Measurements from ENCODE around the gene TBL3. TPM values are rescaled to one million over a fixed set of nuclear protein-coding genes. Genes with fewer than 3 reads are reported as not detected.

TBL3 gene
- total and polyA plus RNA-seq, 9 donors, result 23.9 to 32.9 (median 30.5) TPM

- H3K4me1 ChIP-seq (ENCODE audit: control insufficient read depth, insufficient read depth, low read length), result peaks cover 61% of the 10 kb centered on the region
- DNase-seq, result peak; percentile 40
Observed at GRCh38 chr16:2027024-2028010, 55.5 kb downstream of the TBL3 start.

GRCh38 chr16:2028146-2028545 is 56.3 kb downstream of the TBL3 start:
- DNase-seq, result no peak
- Histone ChIP-seq H3K36me3 (ENCODE audit: control insufficient read depth, insufficient read depth, low read length) (peaks cover 8% of the 10 kb centered on the region), H3K4me1 (ENCODE audit: control insufficient read depth, insufficient read depth, low read length) (peaks cover 63% of the 10 kb centered on the region), H3K27me3 (ENCODE audit: control insufficient read depth, insufficient read depth, low read length) (peaks cover 6% of the 10 kb centered on the region), H3K9me3 (replicated peaks; ENCODE audit: control insufficient read depth, low read depth, low read length) (no peaks in the 10 kb centered on the region), H3K4me3 (ENCODE audit: low read length) (peak overlapping the region; percentile 50), H3K27ac (ENCODE audit: low read length) (no peak overlapping the region)
- 57% methylated on average over 3 of the region's 3 CpGs for WGBS (ENCODE audit: insufficient coverage)

More at GRCh38 chr16:2027024-2028010, 55.5 kb downstream of the TBL3 start:
- H3K9me3 ChIP-seq (replicated peaks; ENCODE audit: control insufficient read depth, low read depth, low read length), result no peaks in the 10 kb centered on the region
- H3K4me3 ChIP-seq (ENCODE audit: low read length), result peak overlapping the region; percentile 50
- peaks cover 8% of the 10 kb centered on the region for H3K36me3 ChIP-seq (ENCODE audit: control insufficient read depth, insufficient read depth, low read length)
- 3% methylated on average over 67 of the region's 76 CpGs for WGBS (ENCODE audit: insufficient coverage)
- no peak overlapping the region for H3K27ac ChIP-seq (ENCODE audit: low read length)
- H3K27me3 ChIP-seq (ENCODE audit: control insufficient read depth, insufficient read depth, low read length), result peaks cover 6% of the 10 kb centered on the region

- Histone ChIP-seq H3K27ac (ENCODE audit: low read length) (no peak overlapping the region), H3K27me3 (ENCODE audit: control insufficient read depth, insufficient read depth, low read length) (peaks cover 6% of the 10 kb centered on the region), H3K4me1 (ENCODE audit: control insufficient read depth, insufficient read depth, low read length) (peaks cover 63% of the 10 kb centered on the region), H3K9me3 (replicated peaks; ENCODE audit: control insufficient read depth, low read depth, low read length) (no peaks in the 10 kb centered on the region), H3K36me3 (ENCODE audit: control insufficient read depth, insufficient read depth, low read length) (peaks cover 8% of the 10 kb centered on the region), H3K4me3 (ENCODE audit: low read length) (peak overlapping the region; percentile 50)
- WGBS (ENCODE audit: insufficient coverage), result 79% methylated on average over 14 of the region's 18 CpGs
- no peak for DNase-seq
Observed at GRCh38 chr16:2028620-2029220, 56.9 kb downstream of the TBL3 start.

GRCh38 chr16:2029350-2029749 is 57.5 kb downstream of the TBL3 start:
- 76% methylated on average over 21 of the region's 22 CpGs for WGBS (ENCODE audit: insufficient coverage)
- peaks cover 62% of the 10 kb centered on the region for H3K4me1 ChIP-seq (ENCODE audit: control insufficient read depth, insufficient read depth, low read length)
- H3K27me3 ChIP-seq (ENCODE audit: control insufficient read depth, insufficient read depth, low read length), result peaks cover 6% of the 10 kb centered on the region
- H3K27ac ChIP-seq (ENCODE audit: low read length), result no peak overlapping the region
- DNase-seq, result no peak
- no peak overlapping the region for H3K4me3 ChIP-seq (ENCODE audit: low read length)
- H3K9me3 ChIP-seq (replicated peaks; ENCODE audit: control insufficient read depth, low read depth, low read length), result no peaks in the 10 kb centered on the region
- H3K36me3 ChIP-seq (ENCODE audit: control insufficient read depth, insufficient read depth, low read length), result peaks cover 8% of the 10 kb centered on the region

GRCh38 chr16:2030036-2030435 is 58.2 kb downstream of the TBL3 start:
- H3K27ac ChIP-seq (ENCODE audit: low read length), result no peak overlapping the region
- peaks cover 6% of the 10 kb centered on the region for H3K27me3 ChIP-seq (ENCODE audit: control insufficient read depth, insufficient read depth, low read length)
- H3K36me3 ChIP-seq (ENCODE audit: control insufficient read depth, insufficient read depth, low read length), result peaks cover 8% of the 10 kb centered on the region
- WGBS (ENCODE audit: insufficient coverage), result 88% methylated on average over 8 of the region's 11 CpGs
- no peak for DNase-seq
- H3K9me3 ChIP-seq (replicated peaks; ENCODE audit: control insufficient read depth, low read depth, low read length), result no peaks in the 10 kb centered on the region
- peaks cover 67% of the 10 kb centered on the region for H3K4me1 ChIP-seq (ENCODE audit: control insufficient read depth, insufficient read depth, low read length)
- H3K4me3 ChIP-seq (ENCODE audit: low read length), result no peak overlapping the region

GRCh38 chr16:2031081-2031577 is 59.3 kb downstream of the TBL3 start:
- Histone ChIP-seq H3K9me3 (replicated peaks; ENCODE audit: control insufficient read depth, low read depth, low read length) (no peaks in the 10 kb centered on the region), H3K4me3 (ENCODE audit: low read length) (no peak overlapping the region), H3K27me3 (ENCODE audit: control insufficient read depth, insufficient read depth, low read length) (peaks cover 4% of the 10 kb centered on the region), H3K27ac (ENCODE audit: low read length) (peak overlapping the region; percentile 42), H3K4me1 (ENCODE audit: control insufficient read depth, insufficient read depth, low read length) (peaks cover 69% of the 10 kb centered on the region), H3K36me3 (ENCODE audit: control insufficient read depth, insufficient read depth, low read length) (peaks cover 8% of the 10 kb centered on the region)
- peak; percentile 33 for DNase-seq
- WGBS (ENCODE audit: insufficient coverage), result 70% methylated on average over 10 of the region's 11 CpGs

Other genes starting within 250 kb of the TBL3 start
- 35.2 TPM for gene NME3, start 200.5 kb upstream of the TBL3 start, total RNA-seq
- 10 to 100 TPM; 22.2 to 31.9 (median 26.9) TPM for gene NME3, start 200.5 kb upstream of the TBL3 start, polyA plus RNA-seq (ENCODE audit: insufficient read depth in 1 of 8, insufficient read length in 8 of 8, low replicate concordance in 1 of 8)
- 7.2 TPM for gene EME2, start 199.2 kb upstream of the TBL3 start, total RNA-seq
- gene EME2, start 199.2 kb upstream of the TBL3 start, polyA plus RNA-seq (ENCODE audit: insufficient read depth in 1 of 8, insufficient read length in 8 of 8, low replicate concordance in 1 of 8), result 1 to 10 TPM; 4.0 to 9.7 (median 6.7) TPM
- gene MRPS34, start 198.9 kb upstream of the TBL3 start, total RNA-seq, result 45.7 TPM
- 10 to 100 TPM; 44.7 to 57.8 (median 52.2) TPM for gene MRPS34, start 198.9 kb upstream of the TBL3 start, polyA plus RNA-seq (ENCODE audit: insufficient read depth in 1 of 8, insufficient read length in 8 of 8, low replicate concordance in 1 of 8)
- 34.2 TPM for gene SPSB3, start 189.5 kb upstream of the TBL3 start, total RNA-seq
- gene SPSB3, start 189.5 kb upstream of the TBL3 start, polyA plus RNA-seq (ENCODE audit: insufficient read depth in 1 of 8, insufficient read length in 8 of 8, low replicate concordance in 1 of 8), result 10 to 100 TPM; 21.0 to 35.1 (median 24.5) TPM
- gene NUBP2, start 189.1 kb upstream of the TBL3 start, total RNA-seq, result 58.0 TPM
- gene NUBP2, start 189.1 kb upstream of the TBL3 start, polyA plus RNA-seq (ENCODE audit: insufficient read depth in 1 of 8, insufficient read length in 8 of 8, low replicate concordance in 1 of 8), result 10 to 100 TPM; 40.6 to 59.7 (median 47.7) TPM
- gene IGFALS, start 178.3 kb upstream of the TBL3 start, total RNA-seq, result 0.22 TPM
- 1 to 10 TPM in 1 of 8 donors, under 1 TPM in 7; 0.11 to 1.1 (median 0.28) TPM for gene IGFALS, start 178.3 kb upstream of the TBL3 start, polyA plus RNA-seq (ENCODE audit: insufficient read depth in 1 of 8, insufficient read length in 8 of 8, low replicate concordance in 1 of 8)
- 36.1 TPM for gene HAGH, start 145.2 kb upstream of the TBL3 start, total RNA-seq
- gene HAGH, start 145.2 kb upstream of the TBL3 start, polyA plus RNA-seq (ENCODE audit: insufficient read depth in 1 of 8, insufficient read length in 8 of 8, low replicate concordance in 1 of 8), result 10 to 100 TPM; 34.6 to 48.6 (median 39.5) TPM
- gene FAHD1, start 144.8 kb upstream of the TBL3 start, total RNA-seq, result 27.7 TPM
- 10 to 100 TPM; 19.7 to 25.6 (median 21.9) TPM for gene FAHD1, start 144.8 kb upstream of the TBL3 start, polyA plus RNA-seq (ENCODE audit: insufficient read depth in 1 of 8, insufficient read length in 8 of 8, low replicate concordance in 1 of 8)
- not detected for gene MEIOB, start 99.9 kb upstream of the TBL3 start, total RNA-seq
- gene MEIOB, start 99.9 kb upstream of the TBL3 start, polyA plus RNA-seq (ENCODE audit: insufficient read depth in 1 of 8, insufficient read length in 8 of 8, low replicate concordance in 1 of 8), result under 1 TPM in 7 of 8 donors, not detected in 1; 0.22 to 0.87 (median 0.55) TPM
- not detected for gene HS3ST6, start 53.6 kb upstream of the TBL3 start, total RNA-seq
- gene HS3ST6, start 53.6 kb upstream of the TBL3 start, polyA plus RNA-seq (ENCODE audit: insufficient read depth in 1 of 8, insufficient read length in 8 of 8, low replicate concordance in 1 of 8), result 1 to 10 TPM in 1 of 8 donors, not detected in 7; 1.7 TPM
- 16.3 TPM for gene MSRB1, start 28.9 kb upstream of the TBL3 start, total RNA-seq
- gene MSRB1, start 28.9 kb upstream of the TBL3 start, polyA plus RNA-seq (ENCODE audit: insufficient read depth in 1 of 8, insufficient read length in 8 of 8, low replicate concordance in 1 of 8), result 10 to 100 TPM; 24.2 to 40.7 (median 29.1) TPM
- 43.0 TPM for gene RPL3L, start 17.4 kb upstream of the TBL3 start, total RNA-seq
- 10 to 100 TPM; 11.9 to 63.0 (median 33.4) TPM for gene RPL3L, start 17.4 kb upstream of the TBL3 start, polyA plus RNA-seq (ENCODE audit: insufficient read depth in 1 of 8, insufficient read length in 8 of 8, low replicate concordance in 1 of 8)
- 142 TPM for gene NDUFB10, start 12.5 kb upstream of the TBL3 start, total RNA-seq
- gene NDUFB10, start 12.5 kb upstream of the TBL3 start, polyA plus RNA-seq (ENCODE audit: insufficient read depth in 1 of 8, insufficient read length in 8 of 8, low replicate concordance in 1 of 8), result 100 to 1,000 TPM in 7 of 8 donors, 10 to 100 TPM in 1; 95.4 to 162 (median 128) TPM
- gene RPS2, start 7.2 kb upstream of the TBL3 start, total RNA-seq, result 2,334 TPM
- gene RPS2, start 7.2 kb upstream of the TBL3 start, polyA plus RNA-seq (ENCODE audit: insufficient read depth in 1 of 8, insufficient read length in 8 of 8, low replicate concordance in 1 of 8), result 1,000 to 10,000 TPM; 3,011 to 3,712 (median 3,485) TPM
- not detected for gene RNF151, start 5.2 kb upstream of the TBL3 start, total RNA-seq
- not detected for gene RNF151, start 5.2 kb upstream of the TBL3 start, polyA plus RNA-seq (ENCODE audit: insufficient read depth in 1 of 8, insufficient read length in 8 of 8, low replicate concordance in 1 of 8)
- 0.89 TPM for gene NOXO1, start 9.4 kb downstream of the TBL3 start, total RNA-seq
- 1 to 10 TPM in 4 of 8 donors, under 1 TPM in 4; 0.29 to 1.7 (median 0.98) TPM for gene NOXO1, start 9.4 kb downstream of the TBL3 start, polyA plus RNA-seq (ENCODE audit: insufficient read depth in 1 of 8, insufficient read length in 8 of 8, low replicate concordance in 1 of 8)
- gene GFER, start 12.1 kb downstream of the TBL3 start, total RNA-seq, result 18.3 TPM
- 10 to 100 TPM; 14.7 to 23.8 (median 17.8) TPM for gene GFER, start 12.1 kb downstream of the TBL3 start, polyA plus RNA-seq (ENCODE audit: insufficient read depth in 1 of 8, insufficient read length in 8 of 8, low replicate concordance in 1 of 8)
- gene SYNGR3, start 17.9 kb downstream of the TBL3 start, total RNA-seq, result 0.93 TPM
- 1 to 10 TPM in 6 of 8 donors, under 1 TPM in 2; 0.70 to 1.5 (median 1.2) TPM for gene SYNGR3, start 17.9 kb downstream of the TBL3 start, polyA plus RNA-seq (ENCODE audit: insufficient read depth in 1 of 8, insufficient read length in 8 of 8, low replicate concordance in 1 of 8)
- 6.6 TPM for gene ZNF598, start 37.8 kb downstream of the TBL3 start, total RNA-seq
- gene ZNF598, start 37.8 kb downstream of the TBL3 start, polyA plus RNA-seq (ENCODE audit: insufficient read depth in 1 of 8, insufficient read length in 8 of 8, low replicate concordance in 1 of 8), result 10 to 100 TPM; 21.2 to 28.6 (median 23.6) TPM
- gene NPW, start 47.7 kb downstream of the TBL3 start, total RNA-seq, result 0.80 TPM
- 1 to 10 TPM in 7 of 8 donors, under 1 TPM in 1; 0.57 to 5.4 (median 2.6) TPM for gene NPW, start 47.7 kb downstream of the TBL3 start, polyA plus RNA-seq (ENCODE audit: insufficient read depth in 1 of 8, insufficient read length in 8 of 8, low replicate concordance in 1 of 8)
- 22.1 TPM for gene NHERF2, start 54.8 kb downstream of the TBL3 start, total RNA-seq
- 10 to 100 TPM; 34.5 to 60.6 (median 45.6) TPM for gene NHERF2, start 54.8 kb downstream of the TBL3 start, polyA plus RNA-seq (ENCODE audit: insufficient read depth in 1 of 8, insufficient read length in 8 of 8, low replicate concordance in 1 of 8)
- 20.2 TPM for gene NTHL1, start 75.8 kb downstream of the TBL3 start, total RNA-seq
- 10 to 100 TPM; 11.5 to 18.1 (median 14.0) TPM for gene NTHL1, start 75.8 kb downstream of the TBL3 start, polyA plus RNA-seq (ENCODE audit: insufficient read depth in 1 of 8, insufficient read length in 8 of 8, low replicate concordance in 1 of 8)
- gene TSC2, start 75.9 kb downstream of the TBL3 start, total RNA-seq, result 31.8 TPM
- gene TSC2, start 75.9 kb downstream of the TBL3 start, polyA plus RNA-seq (ENCODE audit: insufficient read depth in 1 of 8, insufficient read length in 8 of 8, low replicate concordance in 1 of 8), result 100 to 1,000 TPM in 3 of 8 donors, 10 to 100 TPM in 5; 57.6 to 109 (median 84.6) TPM
- 63.3 TPM for gene PKD1, start 163.8 kb downstream of the TBL3 start, total RNA-seq
- gene PKD1, start 163.8 kb downstream of the TBL3 start, polyA plus RNA-seq (ENCODE audit: insufficient read depth in 1 of 8, insufficient read length in 8 of 8, low replicate concordance in 1 of 8), result 100 to 1,000 TPM; 120 to 183 (median 156) TPM
- 0.40 TPM for gene RAB26, start 176.6 kb downstream of the TBL3 start, total RNA-seq
- 1 to 10 TPM in 4 of 8 donors, under 1 TPM in 4; 0.27 to 3.4 (median 0.86) TPM for gene RAB26, start 176.6 kb downstream of the TBL3 start, polyA plus RNA-seq (ENCODE audit: insufficient read depth in 1 of 8, insufficient read length in 8 of 8, low replicate concordance in 1 of 8)
- gene TRAF7, start 183.7 kb downstream of the TBL3 start, total RNA-seq, result 29.0 TPM
- 10 to 100 TPM; 32.6 to 52.6 (median 47.6) TPM for gene TRAF7, start 183.7 kb downstream of the TBL3 start, polyA plus RNA-seq (ENCODE audit: insufficient read depth in 1 of 8, insufficient read length in 8 of 8, low replicate concordance in 1 of 8)
- 0.75 TPM for gene CASKIN1, start 224.6 kb downstream of the TBL3 start, total RNA-seq
- 1 to 10 TPM in 7 of 8 donors, under 1 TPM in 1; 0.94 to 2.4 (median 1.9) TPM for gene CASKIN1, start 224.6 kb downstream of the TBL3 start, polyA plus RNA-seq (ENCODE audit: insufficient read depth in 1 of 8, insufficient read length in 8 of 8, low replicate concordance in 1 of 8)
- 13.7 TPM for gene MLST8, start 233.4 kb downstream of the TBL3 start, total RNA-seq
- gene MLST8, start 233.4 kb downstream of the TBL3 start, polyA plus RNA-seq (ENCODE audit: insufficient read depth in 1 of 8, insufficient read length in 8 of 8, low replicate concordance in 1 of 8), result 10 to 100 TPM; 30.6 to 38.2 (median 34.5) TPM
- 5.8 TPM for gene BRICD5, start 238.8 kb downstream of the TBL3 start, total RNA-seq
- gene BRICD5, start 238.8 kb downstream of the TBL3 start, polyA plus RNA-seq (ENCODE audit: insufficient read depth in 1 of 8, insufficient read length in 8 of 8, low replicate concordance in 1 of 8), result 10 to 100 TPM in 2 of 8 donors, 1 to 10 TPM in 6; 3.9 to 11.0 (median 7.6) TPM
- gene PGP, start 242.8 kb downstream of the TBL3 start, total RNA-seq, result 12.2 TPM
- 10 to 100 TPM; 11.8 to 18.1 (median 16.9) TPM for gene PGP, start 242.8 kb downstream of the TBL3 start, polyA plus RNA-seq (ENCODE audit: insufficient read depth in 1 of 8, insufficient read length in 8 of 8, low replicate concordance in 1 of 8)

All from muscle of leg (tissue), 11 donors.